GM19438 (cell line): ENCODE results near the gene OCRL.
"Not testable (repeated sequence)": the region's sequence is repeated elsewhere in the genome, so short reads cannot be mapped to it uniquely, and the experiment has no call there.

Experiments used
- ATAC-seq: cut with Tn5 transposase; IDR thresholded peaks from one replicate; pipeline ENCODE4 v1.9.1; 2021; ENCODE audit warnings: low read depth; ENCODE audit not compliant: unreplicated experiment

OCRL gene

DNA sequence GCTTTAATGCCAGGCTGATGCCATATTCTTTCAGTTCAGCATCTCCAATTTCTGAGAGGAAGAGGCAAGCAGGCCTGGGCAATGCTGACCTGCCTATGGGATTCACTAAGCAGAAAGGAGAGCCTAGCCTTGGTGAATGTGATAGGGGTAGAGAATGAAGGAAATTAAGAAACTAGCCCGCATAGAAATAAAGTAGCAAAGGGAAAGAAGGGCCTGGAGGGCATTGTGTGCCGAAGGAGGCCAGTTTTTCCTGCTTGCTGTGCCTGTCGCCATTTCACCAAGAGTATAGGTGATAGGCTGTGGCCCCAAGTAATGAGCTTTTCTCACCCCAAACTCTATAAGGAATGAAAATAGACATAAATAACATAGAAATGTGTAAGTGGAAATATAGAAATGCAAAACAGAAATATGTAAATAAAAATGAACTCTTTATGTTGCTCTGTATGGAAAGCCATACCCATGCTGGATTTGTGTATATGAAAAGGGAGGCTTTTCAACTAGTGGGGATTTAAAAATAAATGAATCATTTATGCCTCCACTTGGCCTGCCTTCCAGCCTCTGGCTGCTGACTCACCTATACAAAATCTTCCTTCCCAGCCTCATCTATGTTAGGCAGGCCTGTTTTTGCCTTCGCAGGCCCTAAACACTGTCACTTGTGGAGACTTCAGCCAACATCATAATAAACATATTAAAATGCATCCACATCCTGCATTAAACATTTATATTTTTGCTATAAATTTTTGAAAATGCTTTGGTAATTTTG, 5.1 kb upstream of the OCRL start:
- no peak for ATAC-seq

DNA sequence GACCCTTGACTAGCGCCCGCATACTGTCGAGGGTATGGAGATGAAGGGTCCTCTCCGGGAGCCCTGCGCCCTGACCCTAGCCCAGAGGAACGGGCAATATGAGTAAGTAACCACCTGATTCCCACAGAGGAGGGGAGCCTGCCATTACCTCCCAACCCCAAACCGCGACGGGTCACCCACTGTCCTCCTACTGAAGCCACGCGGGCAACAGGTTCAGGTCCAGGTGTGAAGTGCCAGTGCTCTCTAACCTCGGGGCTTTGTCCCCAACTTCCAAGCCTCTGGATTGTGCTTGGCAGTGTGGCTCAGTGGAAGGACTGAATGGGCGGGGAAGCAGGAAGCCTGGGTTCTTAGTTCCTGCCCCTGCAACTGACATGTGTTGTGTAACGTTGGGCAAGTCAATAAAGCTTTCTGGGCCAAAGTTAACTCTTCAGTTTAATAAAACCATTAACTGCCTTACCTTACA, 694 bp downstream of the OCRL start:
- ATAC-seq: peak; percentile 49

DNA sequence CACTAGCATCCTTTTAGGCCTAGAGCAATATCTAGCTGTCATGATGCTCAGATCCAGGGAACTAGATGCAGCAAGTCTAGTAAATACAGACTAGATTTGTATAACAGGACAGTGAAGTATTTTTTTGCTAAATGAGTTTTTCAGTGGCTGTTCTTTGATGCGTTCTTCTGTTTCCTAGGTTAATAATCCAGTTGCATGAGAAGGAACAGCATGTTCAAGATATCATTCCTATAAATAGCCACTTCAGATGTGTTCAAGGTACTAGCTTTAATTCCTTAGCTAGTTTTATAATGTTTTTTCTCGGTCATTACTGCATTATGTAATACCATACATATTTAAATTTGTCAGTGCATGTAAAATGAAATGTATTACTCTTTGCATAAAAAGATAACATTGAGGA, 4.7 kb downstream of the OCRL start:
- no peak for ATAC-seq

DNA sequence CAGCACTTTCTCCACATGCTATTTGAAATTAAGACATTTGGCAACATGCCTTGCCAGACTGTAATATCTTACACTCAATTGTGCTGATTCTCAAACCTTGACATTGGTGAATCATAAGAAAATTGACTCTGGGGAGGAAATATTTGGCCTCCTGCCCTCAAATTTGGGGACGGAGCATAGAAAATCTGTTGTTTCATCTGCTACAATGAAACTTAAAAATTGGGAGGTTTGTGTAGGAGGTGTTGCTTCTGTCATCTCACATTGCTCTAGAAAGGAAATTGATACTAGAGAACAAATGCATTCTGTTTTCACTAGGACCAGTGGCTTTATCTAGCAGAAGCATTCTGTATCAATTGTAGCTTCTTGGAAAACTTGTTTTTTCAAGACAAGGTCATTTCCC, 5.3 kb downstream of the OCRL start:
- no peak for ATAC-seq

DNA sequence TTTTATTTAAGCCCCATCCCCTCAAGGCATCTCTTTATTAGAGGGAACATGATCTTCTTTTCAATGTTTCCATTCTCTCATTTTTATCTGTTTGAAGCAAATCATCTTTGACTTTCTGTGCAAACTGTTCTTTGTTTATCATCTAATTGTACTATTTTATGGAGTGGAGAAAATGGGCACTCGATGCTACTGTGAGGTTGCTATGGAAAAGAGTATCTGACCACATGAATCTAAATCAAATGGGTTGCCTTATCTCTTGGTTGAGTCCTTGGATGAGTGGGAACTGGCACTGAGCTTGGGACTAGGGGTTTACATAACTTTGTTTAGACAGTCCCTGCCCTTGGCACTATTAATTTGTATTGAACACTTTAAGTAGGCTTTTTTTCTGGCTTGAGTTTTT, 9.1 kb downstream of the OCRL start:
- ATAC-seq: no peak

DNA sequence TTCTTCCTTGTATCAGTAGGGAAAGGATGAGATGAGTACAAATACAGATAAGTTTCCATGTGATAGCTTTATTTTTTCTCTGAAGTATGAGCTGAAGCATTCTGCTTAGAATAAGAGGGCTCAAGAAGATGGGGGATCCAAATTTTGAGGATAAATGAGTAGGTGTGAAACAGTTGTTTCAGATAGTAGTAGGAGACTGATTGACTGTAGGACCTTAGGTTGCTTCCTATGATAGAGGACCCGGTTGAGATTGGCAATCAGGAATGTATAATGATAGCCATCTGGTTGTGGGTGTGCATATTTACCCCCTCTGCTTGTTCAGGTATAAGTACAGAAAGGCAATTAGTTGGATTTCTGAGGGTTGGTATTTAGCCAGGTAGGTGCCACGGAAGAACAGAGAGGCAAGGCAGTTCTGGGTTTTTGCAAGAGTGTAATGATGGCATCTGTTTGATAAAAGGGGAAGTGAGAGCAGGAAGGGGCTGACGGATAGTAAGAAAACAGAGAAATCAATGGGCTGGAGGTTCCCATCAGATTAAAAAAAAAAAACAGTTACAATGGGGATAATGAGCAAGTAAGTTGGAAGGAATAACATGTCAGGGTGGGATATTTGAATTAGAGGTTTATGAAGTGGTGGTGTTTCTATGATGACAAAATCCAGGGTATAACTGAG, 13.7 kb downstream of the OCRL start:
- peak; percentile 95 for ATAC-seq

DNA sequence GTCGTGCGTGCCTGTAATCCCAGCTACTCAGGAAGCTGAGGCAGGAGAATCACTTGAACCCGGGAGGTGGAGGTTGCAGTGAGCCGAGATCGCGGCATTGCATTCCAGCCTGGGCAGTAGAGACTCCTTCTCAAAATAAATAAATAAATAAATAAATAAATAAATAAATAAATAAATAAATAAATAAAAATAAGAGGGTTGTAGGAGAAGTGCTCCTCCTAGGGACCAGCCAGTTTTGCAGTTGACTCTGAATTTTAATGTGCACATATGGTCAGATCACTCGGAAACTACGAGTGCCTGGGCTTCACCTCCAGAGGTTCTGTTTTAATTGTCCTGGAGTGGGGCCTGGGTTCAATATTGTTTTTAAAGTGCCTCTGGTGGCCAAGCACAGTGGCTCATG, 14.8 kb downstream of the OCRL start:
- ATAC-seq: not testable (repeated sequence)

DNA sequence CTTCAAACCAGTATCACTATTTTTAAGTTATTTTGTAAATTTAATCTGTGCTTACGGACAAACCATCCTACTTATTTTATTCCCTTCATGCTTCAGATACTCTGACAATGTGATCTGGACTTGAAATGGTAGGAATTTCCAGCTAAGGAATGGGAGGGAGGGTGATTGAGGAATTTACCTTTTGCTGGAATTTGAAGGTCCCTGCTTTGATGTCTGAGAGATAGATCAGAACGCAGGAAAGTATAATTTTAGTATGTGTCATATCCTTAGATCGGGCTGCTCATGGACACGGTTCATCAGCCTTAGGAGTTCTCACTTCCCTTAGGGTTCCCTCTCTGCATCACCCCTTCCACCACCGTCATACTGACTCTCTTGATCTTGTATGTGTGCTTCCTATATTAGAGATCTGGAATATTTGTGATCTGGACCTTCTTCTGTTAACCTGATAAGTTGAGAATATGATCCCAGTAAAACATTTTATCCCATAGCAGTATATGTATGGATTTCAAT, 16.8 kb downstream of the OCRL start:
- ATAC-seq: no peak

DNA sequence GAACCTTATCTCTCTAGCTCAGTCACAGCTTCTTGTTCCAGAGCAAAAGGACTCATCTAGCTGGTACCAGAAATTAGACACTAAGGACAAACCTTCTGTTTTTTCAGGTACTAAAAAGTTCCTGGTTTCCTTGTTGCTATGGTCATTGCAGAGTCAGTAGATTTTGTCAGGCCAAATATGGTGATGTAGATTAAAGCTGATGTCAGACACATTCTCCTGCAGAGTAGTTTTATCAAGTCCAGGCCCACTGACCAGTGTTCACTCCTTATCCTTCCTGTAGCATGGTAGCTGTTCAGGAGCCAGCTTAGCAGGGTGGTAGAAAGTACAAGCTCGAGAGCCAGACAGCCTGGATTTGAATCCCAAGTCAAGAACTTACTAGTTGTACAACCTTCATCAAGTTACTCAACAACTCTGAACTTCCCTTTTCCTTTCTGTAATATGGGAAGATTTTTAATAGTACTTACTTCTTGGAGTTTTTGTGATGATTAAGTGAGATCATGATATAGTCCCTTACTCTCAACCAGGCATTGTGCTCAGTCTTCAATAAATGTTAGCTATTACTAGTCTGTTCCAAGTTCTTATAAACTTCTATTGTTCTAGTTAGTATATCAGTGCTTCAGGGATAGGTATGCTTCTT, 17.9 kb downstream of the OCRL start:
- no peak for ATAC-seq

DNA sequence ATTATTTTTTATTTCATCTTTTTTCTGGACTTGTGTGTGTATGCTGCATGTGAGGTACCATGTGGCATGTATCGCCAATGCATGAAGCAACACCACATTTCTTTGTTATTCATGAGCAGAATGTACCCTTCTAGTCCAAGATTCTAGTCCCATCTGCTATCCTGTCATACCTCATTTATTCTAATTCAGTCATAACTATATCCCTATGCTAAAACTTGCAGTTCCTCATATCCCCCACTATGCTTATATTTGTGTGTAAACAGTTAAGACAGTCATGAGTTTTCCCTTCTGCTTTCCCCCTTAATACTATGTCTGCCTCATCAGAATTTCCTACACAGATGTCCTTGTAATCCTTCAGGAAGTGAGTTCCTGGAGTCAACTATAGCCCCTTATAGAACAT, 19.7 kb downstream of the OCRL start:
- no peak for ATAC-seq

DNA sequence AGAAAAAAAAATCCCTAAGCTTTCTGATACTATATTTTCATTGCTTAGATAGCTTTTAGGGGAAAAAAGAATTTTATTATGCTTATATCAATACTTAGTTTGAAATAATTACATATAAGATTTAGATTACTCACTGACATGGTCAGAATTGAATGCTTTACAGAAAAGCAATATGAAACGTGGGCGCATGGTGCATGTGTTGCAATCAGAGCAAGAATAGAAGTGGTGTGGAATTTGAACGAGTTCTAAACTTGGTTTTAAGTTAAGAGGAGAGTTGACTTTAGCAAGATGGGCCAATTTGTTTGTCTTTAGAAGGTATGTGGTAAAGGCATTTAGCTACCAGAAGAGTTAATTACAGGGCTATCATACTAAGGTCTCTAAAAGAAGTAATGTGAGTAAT, 21.4 kb downstream of the OCRL start:
- no peak for ATAC-seq

DNA sequence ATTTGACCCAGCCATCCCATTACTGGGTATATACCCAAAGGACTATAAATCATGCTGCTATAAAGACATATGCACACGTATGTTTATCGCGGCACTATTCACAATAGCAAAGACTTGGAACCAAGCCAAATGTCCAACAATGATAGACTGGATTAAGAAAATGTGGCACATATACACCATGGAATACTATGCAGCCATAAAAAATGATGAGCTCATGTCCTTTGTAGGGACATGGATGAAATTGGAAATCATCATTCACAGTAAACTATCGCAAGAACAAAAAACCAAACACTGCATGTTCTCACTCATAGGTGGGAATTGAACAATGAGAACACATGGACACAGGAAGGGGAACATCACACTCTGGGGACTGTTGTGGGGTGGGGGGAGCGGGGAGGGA, 24.3 kb downstream of the OCRL start:
- ATAC-seq: not testable (repeated sequence)

DNA sequence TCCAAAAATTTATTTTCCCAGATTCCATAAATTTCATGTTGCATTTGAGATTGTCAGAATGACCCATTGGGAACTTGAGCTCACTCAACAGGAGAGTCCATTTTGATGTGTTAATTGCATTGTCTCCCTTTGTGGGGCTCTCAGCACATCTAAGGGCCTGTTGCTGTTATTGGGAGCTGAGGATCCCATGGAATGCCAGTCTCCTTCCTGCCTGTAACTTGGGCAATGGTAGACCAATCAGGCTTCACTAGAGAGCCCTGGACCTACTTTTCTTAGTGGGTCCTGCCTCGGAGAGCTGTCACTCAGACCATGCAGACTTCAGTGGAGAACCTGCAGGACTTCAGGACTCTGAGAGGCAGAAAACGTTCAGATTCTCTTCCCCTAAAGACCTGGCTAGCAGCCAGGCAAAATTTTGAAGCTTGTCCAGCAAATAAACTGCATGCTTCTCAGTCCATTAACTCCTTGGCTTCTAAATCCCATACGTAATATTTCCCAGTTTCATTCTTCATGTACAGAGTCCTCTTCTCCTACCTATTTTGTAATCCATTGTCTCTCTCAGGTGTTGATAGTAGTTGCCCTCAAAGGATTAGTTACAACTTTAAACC, 25.1 kb downstream of the OCRL start:
- no peak for ATAC-seq

DNA sequence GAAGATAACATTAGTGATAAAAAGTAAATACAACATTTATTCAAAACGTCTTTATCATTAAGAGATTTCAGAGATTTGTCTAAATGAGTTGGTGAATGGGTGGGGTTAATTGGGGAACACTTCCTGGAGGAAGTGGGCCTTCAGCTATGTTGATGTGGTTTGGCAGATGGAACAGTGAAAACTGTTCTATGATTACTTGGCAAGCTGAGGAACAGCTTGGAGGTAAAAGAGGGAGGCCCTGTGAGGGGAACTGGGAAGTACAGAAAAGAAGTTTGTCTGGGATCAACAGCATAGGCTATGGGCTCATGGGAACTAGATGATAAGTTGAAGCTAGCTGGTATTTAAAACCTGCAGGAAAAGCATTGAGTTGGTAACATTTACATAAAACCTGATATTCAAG, 26.0 kb downstream of the OCRL start:
- no peak for ATAC-seq

DNA sequence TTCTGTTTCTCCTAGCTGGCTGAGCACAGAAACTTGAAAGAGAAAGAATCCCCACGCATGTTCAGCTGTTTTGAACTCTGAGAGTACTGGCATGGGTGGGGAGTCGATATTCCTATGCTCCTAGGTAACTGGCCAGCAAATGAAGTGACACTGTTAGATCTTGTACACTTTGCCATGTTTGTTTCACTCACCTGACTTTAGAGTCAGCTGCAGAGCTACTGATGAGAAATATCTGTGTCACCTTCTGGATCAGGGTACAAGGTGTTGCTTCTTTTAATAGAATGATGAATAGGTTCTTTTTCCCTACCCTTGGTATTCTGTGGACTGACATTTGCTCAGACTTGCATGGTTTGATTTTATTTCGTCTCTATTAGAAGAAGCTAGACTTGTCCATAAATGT, 28.3 kb downstream of the OCRL start:
- ATAC-seq: no peak

DNA sequence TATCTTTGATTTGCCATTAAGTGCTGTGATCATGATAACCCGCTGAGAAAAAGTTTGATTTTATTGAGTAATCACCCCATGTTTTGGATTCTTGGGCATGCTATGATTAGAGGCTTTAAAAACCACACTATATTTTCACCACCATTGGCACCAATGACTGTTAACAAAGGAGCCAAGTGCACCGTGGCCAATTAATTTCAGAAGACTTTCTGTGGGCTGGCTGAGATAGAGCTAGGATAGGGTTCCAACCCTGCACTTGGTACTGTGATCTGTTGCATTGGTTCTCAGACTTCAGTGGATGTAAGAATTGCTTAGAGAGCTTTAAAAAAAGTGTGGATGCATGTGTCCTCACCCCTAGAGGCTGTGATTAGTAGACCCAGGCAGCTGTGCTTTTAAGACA, 32.4 kb downstream of the OCRL start:
- ATAC-seq: no peak

DNA sequence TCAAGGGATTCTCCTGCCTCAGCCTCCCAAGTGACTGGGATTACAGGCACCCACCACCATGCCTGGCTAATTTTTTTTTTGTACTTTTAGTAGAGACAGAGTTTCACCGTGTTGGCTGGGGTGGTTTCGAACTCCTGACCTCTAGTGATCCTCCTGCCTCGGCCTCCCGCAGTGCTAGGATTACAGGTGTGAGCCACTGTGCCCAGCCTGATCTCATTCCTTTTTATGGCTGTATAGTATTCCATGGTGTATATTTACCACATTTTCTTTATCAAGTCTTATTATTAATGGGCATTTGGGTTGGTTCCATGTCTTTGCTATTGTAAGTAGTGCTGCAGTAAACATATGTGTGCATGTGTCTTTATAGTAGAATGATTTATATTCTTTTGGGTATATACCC, 33.6 kb downstream of the OCRL start:
- not testable (repeated sequence) for ATAC-seq

DNA sequence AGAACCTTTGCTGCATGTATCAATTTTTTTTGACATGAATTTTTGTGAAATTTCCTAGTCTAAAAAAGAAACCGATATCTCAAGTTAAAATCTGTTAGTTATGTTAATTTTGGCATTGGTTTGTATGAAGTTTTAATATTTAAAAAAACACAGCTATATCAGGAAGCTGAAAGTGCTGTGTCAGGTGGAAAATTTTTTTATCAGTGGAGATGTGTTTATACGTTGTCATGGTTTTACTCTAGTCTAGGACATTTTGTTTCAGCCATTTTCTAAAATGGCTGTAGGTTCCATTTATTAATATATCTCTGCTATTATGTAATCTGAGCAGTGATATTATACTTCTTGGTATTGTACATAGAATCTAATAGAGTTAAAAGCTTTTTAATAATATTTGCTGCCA, 34.2 kb downstream of the OCRL start:
- ATAC-seq: no peak

DNA sequence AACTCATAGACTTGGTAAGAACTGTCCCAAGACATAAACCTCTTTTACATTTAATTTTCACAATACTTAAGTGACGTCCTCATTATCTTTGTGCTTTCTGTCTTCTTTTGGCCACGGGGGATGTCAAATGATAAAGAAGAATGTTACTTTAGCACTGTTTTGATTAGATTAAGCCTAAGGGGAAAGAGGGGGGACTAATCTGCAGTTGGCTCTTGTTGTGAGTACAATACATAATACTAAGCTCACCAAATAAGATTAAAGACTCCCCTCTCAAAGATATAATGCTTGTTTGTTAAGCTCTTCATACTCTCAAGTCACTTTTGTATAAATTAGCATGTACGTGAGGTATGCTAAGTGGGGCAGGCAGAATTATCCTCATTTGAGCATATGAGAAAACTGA, 36.5 kb downstream of the OCRL start:
- ATAC-seq: no peak

DNA sequence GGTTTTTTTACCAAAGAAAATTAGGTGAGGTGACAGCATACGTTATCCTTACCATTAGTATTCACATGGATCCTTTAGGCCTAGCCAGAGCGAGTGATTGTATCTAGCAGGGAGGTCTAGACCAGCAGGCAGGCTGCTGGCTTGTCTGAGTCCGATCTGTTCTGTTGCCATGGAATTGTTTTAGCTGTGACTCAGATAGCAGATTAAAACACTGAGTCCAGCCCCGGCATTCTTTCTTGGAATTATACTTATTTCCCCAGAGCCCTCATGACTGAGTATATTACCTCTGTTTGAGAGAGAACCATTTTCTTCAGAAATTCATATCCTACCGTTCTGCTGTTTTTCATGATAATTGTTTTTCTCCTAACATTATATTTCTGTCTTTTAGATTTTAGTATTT, 37.4 kb downstream of the OCRL start:
- no peak for ATAC-seq

DNA sequence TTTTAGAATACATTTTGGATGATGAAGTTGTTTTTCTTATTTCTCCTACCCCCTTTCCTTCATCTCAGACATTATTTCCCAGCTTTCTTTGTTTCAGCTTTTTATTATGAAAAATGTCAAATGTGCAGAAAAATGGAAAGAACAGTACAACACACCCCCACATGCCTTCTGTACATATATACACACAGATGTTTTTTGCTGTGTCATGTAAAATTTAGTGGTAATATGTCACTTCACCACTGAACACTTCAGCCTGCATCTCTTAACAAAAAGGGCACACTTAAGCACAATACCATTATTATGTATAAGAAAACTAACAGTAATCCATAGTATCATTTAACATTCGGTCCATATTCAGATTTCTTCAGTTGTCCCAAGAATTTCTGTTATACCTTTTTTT, 37.8 kb downstream of the OCRL start:
- no peak for ATAC-seq
